ENCODE data around the gene SEMA5A.

- no peak for TF ChIP-seq CTCF (CRISPR knock-in tag; IDR thresholded peaks at IDR 0.05)
- no peak for TF ChIP-seq ZNF274 (CRISPR knock-in tag; IDR thresholded peaks at IDR 0.05)
- no peak for TF ChIP-seq SOX6 (IDR thresholded peaks at IDR 0.05)
- TF ChIP-seq SOX6 (CRISPR knock-in tag; IDR thresholded peaks at IDR 0.05) = no peak
- TF ChIP-seq MYNN (CRISPR knock-in tag; IDR thresholded peaks at IDR 0.05; ENCODE audit: low read depth) = no peak
- no peak for TF ChIP-seq HOXA9 (CRISPR knock-in tag; IDR thresholded peaks at IDR 0.05; ENCODE audit: borderline replicate concordance)
- TF ChIP-seq POLR2A (IDR thresholded peaks at IDR 0.05; ENCODE audit: insufficient read depth in 1 of 2, low read depth in 2 of 2, low read length in 2 of 2) = no peak
- TF ChIP-seq CBFB (CRISPR knock-in tag; IDR thresholded peaks at IDR 0.05) = no peak
- no peak for TF ChIP-seq POLR2AphosphoS5 (IDR thresholded peaks at IDR 0.05; ENCODE audit: low read depth, low read length)
- TF ChIP-seq RXRA (CRISPR knock-in tag; IDR thresholded peaks at IDR 0.05) = no peak
- no peak for TF ChIP-seq NONO (IDR thresholded peaks at IDR 0.05)
- no peak for TF ChIP-seq NONO (CRISPR knock-in tag; conservative IDR thresholded peaks at IDR 0.05)
- TF ChIP-seq SP2 (CRISPR knock-in tag; IDR thresholded peaks at IDR 0.05) = no peak
These were observed 319.8 kb downstream of the SEMA5A start for GRCh38 chr5:9226016-9226536.
